Measurements from ENCODE around the gene SPACA7.

Gene SPACA7

GRCh38 chr13:112465251-112466131 lies 89.3 kb downstream of the SPACA7 start:
- no peak for DNase-seq (ENCODE audit: low read depth)

- DNase-seq (ENCODE audit: low read depth), result no peak
These were observed 90.2 kb downstream of the SPACA7 start for GRCh38 chr13:112466132-112467058.

- DNase-seq (ENCODE audit: low read depth), result no peak
These were observed 91.1 kb downstream of the SPACA7 start for GRCh38 chr13:112467236-112467635.

- DNase-seq (ENCODE audit: low read depth), result no peak
These were observed 91.9 kb downstream of the SPACA7 start for GRCh38 chr13:112468069-112468468.

GRCh38 chr13:112469071-112469745 lies 93.1 kb downstream of the SPACA7 start:
- no peak for DNase-seq (ENCODE audit: low read depth)

- no peak for DNase-seq (ENCODE audit: low read depth)
These were observed 97.7 kb downstream of the SPACA7 start for GRCh38 chr13:112473818-112474217.

GRCh38 chr13:112474869-112475268 lies 98.7 kb downstream of the SPACA7 start:
- no peak for DNase-seq (ENCODE audit: low read depth)

- no peak for DNase-seq (ENCODE audit: low read depth)
These were observed 99.7 kb downstream of the SPACA7 start for GRCh38 chr13:112475889-112476288.

- no peak for DNase-seq (ENCODE audit: low read depth)
These were observed 101.0 kb downstream of the SPACA7 start for GRCh38 chr13:112477070-112477619.

GRCh38 chr13:112479389-112479788 lies 103.2 kb downstream of the SPACA7 start:
- no peak for DNase-seq (ENCODE audit: low read depth)

GRCh38 chr13:112481458-112481857 lies 105.3 kb downstream of the SPACA7 start:
- no peak for DNase-seq (ENCODE audit: low read depth)

- DNase-seq (ENCODE audit: low read depth), result no peak
These were observed 107.1 kb downstream of the SPACA7 start for GRCh38 chr13:112483299-112483698.
